Esophagus muscularis mucosa (tissue), 4 donors: Measurements from ENCODE around the gene UPF1. TPM values are rescaled to one million over a fixed set of nuclear protein-coding genes. Genes with fewer than 3 reads are reported as not detected.

Source experiments
- DNase-seq: peaks from one replicate; pipeline ENCODE4 v3.0.0-alpha.2; 2017; ENCODE audit errors: extremely low spot score
- H3K27ac ChIP-seq, 4 donors: fragments of 200-600 bp; sonication (generic); replicated peaks in 1 of 4; 1 replicate in 3 of 4; 2 replicates in 1 of 4; pipeline ENCODE4 v1.5.1; 2016 to 2019; ENCODE audit warnings: mild to moderate bottlenecking in 1 of 4
- H3K27me3 ChIP-seq, 4 donors: fragments of 200-600 bp; sonication (generic); one replicate each; pipeline versions ENCODE4 v1.5.1 to v1.6.0; 2016 to 2019
- H3K36me3 ChIP-seq, 4 donors: fragments of 200-600 bp; sonication (generic); one replicate each; pipeline ENCODE4 v1.5.1; 2016 to 2019
- H3K4me1 ChIP-seq, 4 donors: fragments of 200-600 bp; sonication (generic); one replicate each; pipeline ENCODE4 v1.5.1; 2016 to 2019
- H3K4me3 ChIP-seq, 4 donors: fragments of 200-600 bp; sonication (generic); 1 replicate in 2 of 4; 2 replicates in 2 of 4; pipeline ENCODE4 v1.5.1; 2016 to 2019; ENCODE audit warnings: mild to moderate bottlenecking in 4 of 4, moderate library complexity in 1 of 4
- H3K9me3 ChIP-seq, 4 donors: fragments of 200-600 bp; sonication (generic); 1 replicate in 3 of 4; 2 replicates in 1 of 4; pipeline ENCODE4 v1.5.1; 2016 to 2019
- EP300 ChIP-seq: sonication (generic); formaldehyde crosslinking; IDR thresholded peaks from one replicate; pipeline ENCODE4 v1.6.1; 2017; ENCODE audit warnings: antibody characterized with exemption
- POLR2A ChIP-seq: fragments of 450-650 bp; IDR thresholded peaks from one replicate; pipeline ENCODE4 v1.6.1; 2017; ENCODE audit warnings: antibody characterized with exemption, moderate library complexity, mild to moderate bottlenecking, low read depth
- POLR2AphosphoS5 ChIP-seq, 2 donors: sonication (generic); formaldehyde crosslinking; IDR thresholded peaks; one replicate each; pipeline ENCODE4 v1.6.1; 2017; ENCODE audit warnings: antibody characterized with exemption in 2 of 2
- WGBS: methylation state at CpG from one replicate; pipeline ENCODE4 v1.1.5; 2018; 5-methylcytosine and 5-hydroxymethylcytosine counted together
- intact Hi-C: fragments of 100-400 bp; cut with DNase I; formaldehyde crosslinking; loops from one replicate; pipeline ENCODE4 v1.15.1; 2023
- total RNA-seq, 4 donors: library from RNA; depleted of rRNA; stranded (reverse); fragments of >200 nt; gene quantifications; one replicate each; pipeline versions ENCODE4 v1.1.0 to v1.2.1, GENCODE V29; 2016
- TF ChIP-seq, protein P1 (sequence below), 3 experiments: fragments of 200-600 bp in 2 of 3; fragments of 450-650 bp in 1 of 3; sonication (generic) in 2 of 3; IDR thresholded peaks; one replicate each; pipeline ENCODE4 v1.5.1; 2017 to 2019; ENCODE audit warnings: antibody characterized with exemption in 3 of 3, mild to moderate bottlenecking in 2 of 3, moderate library complexity in 1 of 3

The UPF1 gene
- total RNA-seq, 4 donors from 2014 or later: 54.8 to 116 (median 77.4) TPM

- Histone ChIP-seq H3K27ac (no peak overlapping the region), H3K27me3 (peaks cover 5 to 96% (median 25%) of the 10 kb centered on the region in 4 donors)
- TF ChIP-seq EP300 (no peak), POLR2A (no peak), POLR2AphosphoS5 (IDR thresholded peaks at IDR 0.05) (no peak)
- TF ChIP-seq, protein P1, sequence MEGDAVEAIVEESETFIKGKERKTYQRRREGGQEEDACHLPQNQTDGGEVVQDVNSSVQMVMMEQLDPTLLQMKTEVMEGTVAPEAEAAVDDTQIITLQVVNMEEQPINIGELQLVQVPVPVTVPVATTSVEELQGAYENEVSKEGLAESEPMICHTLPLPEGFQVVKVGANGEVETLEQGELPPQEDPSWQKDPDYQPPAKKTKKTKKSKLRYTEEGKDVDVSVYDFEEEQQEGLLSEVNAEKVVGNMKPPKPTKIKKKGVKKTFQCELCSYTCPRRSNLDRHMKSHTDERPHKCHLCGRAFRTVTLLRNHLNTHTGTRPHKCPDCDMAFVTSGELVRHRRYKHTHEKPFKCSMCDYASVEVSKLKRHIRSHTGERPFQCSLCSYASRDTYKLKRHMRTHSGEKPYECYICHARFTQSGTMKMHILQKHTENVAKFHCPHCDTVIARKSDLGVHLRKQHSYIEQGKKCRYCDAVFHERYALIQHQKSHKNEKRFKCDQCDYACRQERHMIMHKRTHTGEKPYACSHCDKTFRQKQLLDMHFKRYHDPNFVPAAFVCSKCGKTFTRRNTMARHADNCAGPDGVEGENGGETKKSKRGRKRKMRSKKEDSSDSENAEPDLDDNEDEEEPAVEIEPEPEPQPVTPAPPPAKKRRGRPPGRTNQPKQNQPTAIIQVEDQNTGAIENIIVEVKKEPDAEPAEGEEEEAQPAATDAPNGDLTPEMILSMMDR (IDR thresholded peaks at IDR 0.05): no peak
Measured at GRCh38 chr19:18794692-18795091, 37.1 kb upstream of the UPF1 start.

GRCh38 chr19:18795540-18795939 lies 36.2 kb upstream of the UPF1 start:
- 75% methylated on average over 1 of the region's 21 CpGs for WGBS
- Histone ChIP-seq H3K4me1 (peaks cover 5 to 17% (median 14%) of the 10 kb centered on the region in 4 donors), H3K9me3 (no peaks in the 10 kb centered on the region), H3K27me3 (peaks cover 4 to 91% (median 17%) of the 10 kb centered on the region in 4 donors), H3K36me3 (no peaks in the 10 kb centered on the region), H3K4me3 (no peak overlapping the region), H3K27ac (no peak overlapping the region)
- no peak for DNase-seq
- intact Hi-C loops: no loop called here
- TF ChIP-seq POLR2AphosphoS5 (IDR thresholded peaks at IDR 0.05) (no peak), POLR2A (no peak), EP300 (no peak)
- TF ChIP-seq, protein P1 (IDR thresholded peaks at IDR 0.05): no peak

More at GRCh38 chr19:18794692-18795091, 37.1 kb upstream of the UPF1 start:
- H3K4me3 ChIP-seq: no peak overlapping the region
- H3K4me1 ChIP-seq: peaks cover 14 to 25% (median 23%) of the 10 kb centered on the region in 4 donors
- WGBS: 96% methylated on average over 6 of the region's 6 CpGs
- no peaks in the 10 kb centered on the region for H3K9me3 ChIP-seq
- intact Hi-C loops: no loop called here
- DNase-seq: no peak
- H3K36me3 ChIP-seq: no peaks in the 10 kb centered on the region

- H3K27me3 ChIP-seq: peaks cover 0 to 91% (median 10%) of the 10 kb centered on the region in 4 donors
- intact Hi-C loops: no loop called here
- H3K9me3 ChIP-seq: no peaks in the 10 kb centered on the region
- peaks cover 0 to 10% (median 7%) of the 10 kb centered on the region in 4 donors for H3K4me1 ChIP-seq
- no peak overlapping the region for H3K4me3 ChIP-seq
- DNase-seq: no peak
- TF ChIP-seq POLR2A (no peak), POLR2AphosphoS5 (IDR thresholded peaks at IDR 0.05) (no peak), EP300 (no peak)
- TF ChIP-seq, protein P1 (IDR thresholded peaks at IDR 0.05): no peak
- no peaks in the 10 kb centered on the region for H3K36me3 ChIP-seq
- no peak overlapping the region for H3K27ac ChIP-seq
- 83% methylated on average over 2 of the region's 2 CpGs for WGBS
Measured at GRCh38 chr19:18796239-18796638, 35.5 kb upstream of the UPF1 start.

GRCh38 chr19:18798384-18799352 lies 33.1 kb upstream of the UPF1 start:
- Histone ChIP-seq H3K27ac (no peak overlapping the region), H3K27me3 (peaks cover 0 to 84% (median 0%) of the 10 kb centered on the region in 4 donors), H3K4me3 (no peak overlapping the region), H3K36me3 (no peaks in the 10 kb centered on the region), H3K4me1 (peaks cover 0 to 7% (median 6%) of the 10 kb centered on the region in 4 donors), H3K9me3 (no peaks in the 10 kb centered on the region)
- 48% methylated on average over 18 of the region's 22 CpGs for WGBS
- no peak for TF ChIP-seq POLR2A
- no peak for TF ChIP-seq POLR2AphosphoS5 (IDR thresholded peaks at IDR 0.05)
- no peak for TF ChIP-seq EP300
- TF ChIP-seq, protein P1 (IDR thresholded peaks at IDR 0.05): no peak
- DNase-seq: no peak
- intact Hi-C loops: no loop called here
